ENCODE results near the gene FHIP1B.

- TF ChIP-seq CTCF (IDR thresholded peaks at IDR 0.05; ENCODE audit: low read depth, low read length, poor library complexity, severe bottlenecking): no peak
- no peak for TF ChIP-seq EZH2phosphoT487 (IDR thresholded peaks at IDR 0.05; ENCODE audit: borderline replicate concordance, low read length)
These were observed 42.7 kb downstream of the FHIP1B start for GRCh38 chr11:6191742-6192141.
